Endometrial microvascular endothelial cells (primary cell): ENCODE data around the gene TRAPPC8. TPM values are rescaled to one million over a fixed set of nuclear protein-coding genes. Genes with fewer than 3 reads are reported as not detected.
"Not testable (repeated sequence)": the region's sequence is repeated elsewhere in the genome, so short reads cannot be mapped to it uniquely, and the experiment has no call there.

ENCODE experiments used
- in situ Hi-C: cut with HindIII; loops from 2 replicates; pipeline ENCODE4 v1.10.0; 2017; ENCODE audit warnings: low sequenced_read_pairs, low pct_unique_long_range_greater_than_20kb; ENCODE audit errors: inconsistent ontology term
- total RNA-seq: library from RNA; depleted of rRNA; stranded (reverse); fragments of >200 nt; gene quantifications from one replicate; pipeline ENCODE4 v1.2.3, GENCODE V29; 2015; ENCODE audit errors: inconsistent ontology term

TRAPPC8 gene
- total RNA-seq, 1 donor from 2014 or later: 41.2 TPM

- in situ Hi-C loops: no loop called here
These were observed 123.6 kb downstream of the TRAPPC8 start for GRCh38 chr18:31819106-31819924.

- in situ Hi-C loops: no loop called here
These were observed 128.8 kb downstream of the TRAPPC8 start for GRCh38 chr18:31814132-31814531.

- in situ Hi-C loops: not testable (repeated sequence)
These were observed 132.4 kb downstream of the TRAPPC8 start for GRCh38 chr18:31810336-31811130.

GRCh38 chr18:31809049-31809448 is 133.9 kb downstream of the TRAPPC8 start:
- in situ Hi-C loops: not testable (repeated sequence)

GRCh38 chr18:31801078-31801477 is 141.8 kb downstream of the TRAPPC8 start:
- in situ Hi-C loops: no loop called here

- in situ Hi-C loops: not testable (repeated sequence)
These were observed 143.7 kb downstream of the TRAPPC8 start for GRCh38 chr18:31799257-31799656.

- in situ Hi-C loops: no loop called here
These were observed 144.5 kb downstream of the TRAPPC8 start for GRCh38 chr18:31798399-31798798.

GRCh38 chr18:31795747-31796146 is 147.2 kb downstream of the TRAPPC8 start:
- in situ Hi-C loops: no loop called here

GRCh38 chr18:31793531-31793930 is 149.4 kb downstream of the TRAPPC8 start:
- in situ Hi-C loops: no loop called here

- in situ Hi-C loops: no loop called here
These were observed 150.4 kb downstream of the TRAPPC8 start for GRCh38 chr18:31792580-31792911.

- in situ Hi-C loops: no loop called here
These were observed 150.9 kb downstream of the TRAPPC8 start for GRCh38 chr18:31791817-31792579.

GRCh38 chr18:31789409-31789808 is 153.5 kb downstream of the TRAPPC8 start:
- in situ Hi-C loops: no loop called here

GRCh38 chr18:31783059-31783458 is 159.9 kb downstream of the TRAPPC8 start:
- in situ Hi-C loops: no loop called here

Other genes starting within 250 kb of the TRAPPC8 start
- gene SLC25A52, start 182.2 kb downstream of the TRAPPC8 start, total RNA-seq: not detected
- 0.19 TPM for gene RNF125, start 75.7 kb upstream of the TRAPPC8 start, total RNA-seq
- 60.4 TPM for gene RNF138, start 148.7 kb upstream of the TRAPPC8 start, total RNA-seq
- not detected for gene MEP1B, start 246.9 kb upstream of the TRAPPC8 start, total RNA-seq